SK-N-SH treated with all-trans-retinoic acid at 6 μM for 48 hours (cell line): ENCODE results near the gene ABCC5.

ENCODE experiments used
- ARNTL ChIP-seq: fragments of 450-650 bp; formaldehyde crosslinking; IDR thresholded peaks from 2 replicates; pipeline ENCODE4 v1.5.0; 2020; ENCODE audit warnings: low read depth, mild to moderate bottlenecking, moderate library complexity, borderline replicate concordance
- CSDC2 ChIP-seq: fragments of 250-450 bp; sonication (Bioruptor Pico); IDR thresholded peaks from 2 replicates; pipeline ENCODE4 v1.5.0; 2020; ENCODE audit warnings: mild to moderate bottlenecking, moderate library complexity
- GLIS3 ChIP-seq: fragments of 250-450 bp; sonication (Bioruptor Pico); IDR thresholded peaks from 2 replicates; pipeline ENCODE4 v1.5.0; 2020; ENCODE audit warnings: mild to moderate bottlenecking, moderate library complexity
- OSR1 ChIP-seq: fragments of 250-450 bp; sonication (Bioruptor Pico); IDR thresholded peaks from 2 replicates; pipeline ENCODE4 v1.8.0; 2022; ENCODE audit warnings: moderate library complexity, mild to moderate bottlenecking, inconsistent platforms
- PATZ1 ChIP-seq: fragments of 250-450 bp; sonication (Bioruptor Pico); IDR thresholded peaks from 2 replicates; pipeline ENCODE4 v1.8.0; 2020; ENCODE audit warnings: mild to moderate bottlenecking, moderate library complexity, borderline replicate concordance
- PPARA ChIP-seq: fragments of 250-450 bp; sonication (Bioruptor Pico); IDR thresholded peaks from 2 replicates; pipeline ENCODE4 v1.5.0; 2020; ENCODE audit warnings: mild to moderate bottlenecking, borderline replicate concordance
- RARB ChIP-seq: fragments of 250-450 bp; sonication (Bioruptor Pico); IDR thresholded peaks from 2 replicates; pipeline ENCODE4 v1.8.0; 2021; ENCODE audit warnings: mild to moderate bottlenecking, moderate library complexity
- TCF4 ChIP-seq: fragments of 250-450 bp; sonication (Bioruptor Pico); IDR thresholded peaks from 2 replicates; pipeline ENCODE4 v1.8.0; 2021; ENCODE audit warnings: mild to moderate bottlenecking, moderate library complexity, borderline replicate concordance
- ZFP3 ChIP-seq: fragments of 250-450 bp; sonication (Bioruptor Pico); IDR thresholded peaks from 2 replicates; pipeline ENCODE4 v1.5.0; 2020; ENCODE audit warnings: mild to moderate bottlenecking, moderate library complexity
- ZNF8 ChIP-seq: fragments of 450-650 bp; formaldehyde crosslinking; IDR thresholded peaks from 2 replicates; pipeline ENCODE4 v1.5.0; 2020; ENCODE audit warnings: mild to moderate bottlenecking, moderate library complexity
- TF ChIP-seq, protein P1 (sequence below): fragments of 250-450 bp; sonication (Bioruptor Pico); IDR thresholded peaks from 2 replicates; pipeline ENCODE4 v1.5.1; 2021; ENCODE audit warnings: mild to moderate bottlenecking, moderate library complexity
- TF ChIP-seq, protein P2 (sequence below): fragments of 250-450 bp; sonication (Bioruptor Pico); IDR thresholded peaks from 2 replicates; pipeline ENCODE4 v1.5.1; 2020; ENCODE audit warnings: low read depth, mild to moderate bottlenecking, moderate library complexity
- TF ChIP-seq, protein P3 (sequence below): fragments of 250-450 bp; sonication (Bioruptor Pico); IDR thresholded peaks from 2 replicates; pipeline ENCODE4 v1.8.0; 2021; ENCODE audit warnings: low read depth, mild to moderate bottlenecking, moderate library complexity, borderline replicate concordance

- no peak for TF ChIP-seq OSR1 (CRISPR knock-in tag)
- no peak for TF ChIP-seq ZNF8 (CRISPR knock-in tag)
- no peak for TF ChIP-seq ZFP3 (CRISPR knock-in tag)
- TF ChIP-seq, protein P1, sequence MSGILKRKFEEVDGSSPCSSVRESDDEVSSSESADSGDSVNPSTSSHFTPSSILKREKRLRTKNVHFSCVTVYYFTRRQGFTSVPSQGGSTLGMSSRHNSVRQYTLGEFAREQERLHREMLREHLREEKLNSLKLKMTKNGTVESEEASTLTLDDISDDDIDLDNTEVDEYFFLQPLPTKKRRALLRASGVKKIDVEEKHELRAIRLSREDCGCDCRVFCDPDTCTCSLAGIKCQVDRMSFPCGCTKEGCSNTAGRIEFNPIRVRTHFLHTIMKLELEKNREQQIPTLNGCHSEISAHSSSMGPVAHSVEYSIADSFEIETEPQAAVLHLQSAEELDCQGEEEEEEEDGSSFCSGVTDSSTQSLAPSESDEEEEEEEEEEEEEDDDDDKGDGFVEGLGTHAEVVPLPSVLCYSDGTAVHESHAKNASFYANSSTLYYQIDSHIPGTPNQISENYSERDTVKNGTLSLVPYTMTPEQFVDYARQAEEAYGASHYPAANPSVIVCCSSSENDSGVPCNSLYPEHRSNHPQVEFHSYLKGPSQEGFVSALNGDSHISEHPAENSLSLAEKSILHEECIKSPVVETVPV (CRISPR knock-in tag): no peak
- no peak for TF ChIP-seq CSDC2
- TF ChIP-seq, protein P2, sequence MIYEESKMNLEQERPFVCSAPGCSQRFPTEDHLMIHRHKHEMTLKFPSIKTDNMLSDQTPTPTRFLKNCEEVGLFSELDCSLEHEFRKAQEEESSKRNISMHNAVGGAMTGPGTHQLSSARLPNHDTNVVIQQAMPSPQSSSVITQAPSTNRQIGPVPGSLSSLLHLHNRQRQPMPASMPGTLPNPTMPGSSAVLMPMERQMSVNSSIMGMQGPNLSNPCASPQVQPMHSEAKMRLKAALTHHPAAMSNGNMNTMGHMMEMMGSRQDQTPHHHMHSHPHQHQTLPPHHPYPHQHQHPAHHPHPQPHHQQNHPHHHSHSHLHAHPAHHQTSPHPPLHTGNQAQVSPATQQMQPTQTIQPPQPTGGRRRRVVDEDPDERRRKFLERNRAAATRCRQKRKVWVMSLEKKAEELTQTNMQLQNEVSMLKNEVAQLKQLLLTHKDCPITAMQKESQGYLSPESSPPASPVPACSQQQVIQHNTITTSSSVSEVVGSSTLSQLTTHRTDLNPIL (CRISPR knock-in tag): no peak
- TF ChIP-seq GLIS3 (CRISPR knock-in tag): no peak
- TF ChIP-seq TCF4 (CRISPR knock-in tag): no peak
- TF ChIP-seq ARNTL (CRISPR knock-in tag): no peak
- TF ChIP-seq PATZ1 (CRISPR knock-in tag): no peak
- no peak for TF ChIP-seq RARB (CRISPR knock-in tag)
- no peak for TF ChIP-seq PPARA (CRISPR knock-in tag)
- TF ChIP-seq, protein P3, sequence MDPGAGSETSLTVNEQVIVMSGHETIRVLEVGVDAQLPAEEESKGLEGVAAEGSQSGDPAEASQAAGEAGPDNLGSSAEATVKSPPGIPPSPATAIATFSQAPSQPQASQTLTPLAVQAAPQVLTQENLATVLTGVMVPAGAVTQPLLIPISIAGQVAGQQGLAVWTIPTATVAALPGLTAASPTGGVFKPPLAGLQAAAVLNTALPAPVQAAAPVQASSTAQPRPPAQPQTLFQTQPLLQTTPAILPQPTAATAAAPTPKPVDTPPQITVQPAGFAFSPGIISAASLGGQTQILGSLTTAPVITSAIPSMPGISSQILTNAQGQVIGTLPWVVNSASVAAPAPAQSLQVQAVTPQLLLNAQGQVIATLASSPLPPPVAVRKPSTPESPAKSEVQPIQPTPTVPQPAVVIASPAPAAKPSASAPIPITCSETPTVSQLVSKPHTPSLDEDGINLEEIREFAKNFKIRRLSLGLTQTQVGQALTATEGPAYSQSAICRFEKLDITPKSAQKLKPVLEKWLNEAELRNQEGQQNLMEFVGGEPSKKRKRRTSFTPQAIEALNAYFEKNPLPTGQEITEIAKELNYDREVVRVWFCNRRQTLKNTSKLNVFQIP (CRISPR knock-in tag): no peak
These were observed 12.9 kb upstream of the ABCC5 start for GRCh38 chr3:184030536-184030935.
